ENCODE results near the gene MMP20. TPM values are rescaled to one million over a fixed set of nuclear protein-coding genes. Genes with fewer than 3 reads are reported as not detected.

The MMP20 gene
- total RNA-seq, 3 donors from 2014 or later: 0.59 TPM; not detected in 2

GRCh38 chr11:102566112-102566511 is 59.0 kb downstream of the MMP20 start:
- TF ChIP-seq CTCF (IDR thresholded peaks at IDR 0.05) (no peak), POLR2AphosphoS5 (IDR thresholded peaks at IDR 0.05) (no peak), POLR2A (IDR thresholded peaks at IDR 0.05) (no peak)
- Histone ChIP-seq H3K27ac (no peak overlapping the region), H3K27me3 (no peaks in the 10 kb centered on the region), H3K9me3 (no peaks in the 10 kb centered on the region), H3K36me3 (no peaks in the 10 kb centered on the region), H3K4me3 (no peak overlapping the region), H3K4me1 (peaks cover 0 to 3% of the 10 kb centered on the region in 2 donors)
- intact Hi-C loops (cut with DNase I; ENCODE audit: low total_unique reads): no loop called here
- DNase-seq (ENCODE audit: low spot score in 2 of 2): no peak

DNA sequence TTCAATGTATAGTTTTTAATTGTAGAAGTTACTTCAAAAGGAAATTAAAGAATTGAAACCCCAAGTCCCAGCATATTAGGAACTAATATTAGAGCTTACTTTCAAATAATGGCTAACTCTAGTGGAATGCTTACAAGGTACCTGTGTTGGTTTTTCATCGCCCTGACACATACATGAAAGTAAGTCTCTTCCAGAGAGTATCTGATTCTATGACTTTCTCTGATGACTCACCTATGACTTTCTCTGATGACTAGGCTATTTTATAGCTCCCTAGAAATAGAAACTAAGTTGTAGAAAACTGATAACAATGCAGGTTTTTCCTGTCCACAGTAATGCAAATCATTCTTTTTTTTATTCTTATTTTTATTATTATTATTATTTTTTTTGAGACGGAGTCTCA is 61.0 kb downstream of the MMP20 start:
- DNase-seq (ENCODE audit: low spot score in 2 of 2): no peak
- H3K4me1 ChIP-seq: peaks cover 3% of the 10 kb centered on the region in 2 donors
- H3K9me3 ChIP-seq: no peaks in the 10 kb centered on the region
- no peak overlapping the region for H3K27ac ChIP-seq
- no peak overlapping the region for H3K4me3 ChIP-seq
- no peaks in the 10 kb centered on the region for H3K27me3 ChIP-seq
- H3K36me3 ChIP-seq: no peaks in the 10 kb centered on the region
- TF ChIP-seq POLR2AphosphoS5 (IDR thresholded peaks at IDR 0.05): no peak
- no peak for TF ChIP-seq CTCF (IDR thresholded peaks at IDR 0.05)
- no peak for TF ChIP-seq POLR2A (IDR thresholded peaks at IDR 0.05)
- intact Hi-C loops (cut with DNase I; ENCODE audit: low total_unique reads): no loop called here

- Histone ChIP-seq H3K36me3 (no peaks in the 10 kb centered on the region), H3K27me3 (no peaks in the 10 kb centered on the region), H3K27ac (peak overlapping the region; percentile 63 to 76), H3K4me3 (no peak overlapping the region), H3K4me1 (peaks cover 3% of the 10 kb centered on the region in 2 donors), H3K9me3 (no peaks in the 10 kb centered on the region)
- intact Hi-C loops (cut with DNase I; ENCODE audit: low total_unique reads): no loop called here
- no peak for TF ChIP-seq POLR2A (IDR thresholded peaks at IDR 0.05)
- TF ChIP-seq POLR2AphosphoS5 (IDR thresholded peaks at IDR 0.05): no peak
- TF ChIP-seq CTCF (IDR thresholded peaks at IDR 0.05): no peak
- no peak for DNase-seq (ENCODE audit: low spot score in 2 of 2)
Measured at GRCh38 chr11:102561636-102562035, 63.5 kb downstream of the MMP20 start.

GRCh38 chr11:102560555-102561011 is 64.5 kb downstream of the MMP20 start:
- H3K4me1 ChIP-seq: peaks cover 3% of the 10 kb centered on the region in 2 donors
- H3K27ac ChIP-seq: peak overlapping the region; percentile 63 to 76
- intact Hi-C loops (cut with DNase I; ENCODE audit: low total_unique reads): no loop called here
- H3K36me3 ChIP-seq: no peaks in the 10 kb centered on the region
- DNase-seq (ENCODE audit: low spot score in 2 of 2): peak in 1 of 2 donors; percentile 85
- no peaks in the 10 kb centered on the region for H3K27me3 ChIP-seq
- H3K4me3 ChIP-seq: peak overlapping the region; percentile 24 to 48 (median 35)
- TF ChIP-seq CTCF (IDR thresholded peaks at IDR 0.05): no peak
- peak in 1 of 3 donors; percentile 66 for TF ChIP-seq POLR2AphosphoS5 (IDR thresholded peaks at IDR 0.05)
- H3K9me3 ChIP-seq: no peaks in the 10 kb centered on the region

DNA sequence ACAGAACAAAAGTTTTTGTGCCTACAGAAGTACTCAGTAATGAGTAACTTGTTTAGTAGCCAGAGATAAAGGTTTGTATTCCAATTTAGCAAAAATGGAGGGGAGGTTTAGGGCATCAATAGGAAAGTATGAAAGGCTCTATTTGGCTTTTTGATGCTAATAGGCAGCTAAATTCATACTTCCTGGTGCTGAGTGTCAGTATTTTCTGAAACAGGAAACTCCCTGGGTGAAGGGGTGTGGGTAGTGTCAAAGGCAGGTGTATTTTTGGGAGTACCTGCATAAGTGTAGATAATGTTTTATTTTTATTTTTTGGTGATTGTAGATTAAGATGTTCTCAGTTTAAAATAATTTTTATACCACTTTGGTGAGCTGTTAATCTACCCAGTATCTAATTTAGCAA is 65.3 kb downstream of the MMP20 start:
- no peaks in the 10 kb centered on the region for H3K36me3 ChIP-seq
- peaks cover 3% of the 10 kb centered on the region in 2 donors for H3K4me1 ChIP-seq
- H3K27ac ChIP-seq: peak overlapping the region; percentile 63 to 76
- H3K27me3 ChIP-seq: no peaks in the 10 kb centered on the region
- intact Hi-C loops (cut with DNase I; ENCODE audit: low total_unique reads): no loop called here
- DNase-seq (ENCODE audit: low spot score in 2 of 2): no peak
- no peak for TF ChIP-seq POLR2AphosphoS5 (IDR thresholded peaks at IDR 0.05)
- no peaks in the 10 kb centered on the region for H3K9me3 ChIP-seq
- no peak overlapping the region for H3K4me3 ChIP-seq

DNA sequence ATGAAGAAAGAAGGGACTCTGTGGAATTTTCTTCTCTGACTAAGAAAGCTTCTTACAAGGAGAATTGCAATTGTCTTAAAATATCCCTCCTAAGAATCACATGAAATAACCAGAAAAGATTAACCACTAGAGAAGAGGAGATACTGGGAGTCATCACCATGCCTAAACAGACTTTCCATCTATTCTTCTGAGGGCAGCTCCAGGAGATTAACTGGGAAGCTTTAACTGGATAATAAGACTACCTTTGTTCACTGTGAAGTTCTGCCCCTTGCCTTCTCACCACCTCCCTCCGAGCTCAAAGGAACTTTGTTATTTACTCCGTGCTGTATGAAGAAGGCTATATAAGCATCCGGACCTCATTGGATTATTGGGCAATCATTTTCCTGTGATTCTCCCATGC is 70.0 kb downstream of the MMP20 start:
- DNase-seq (ENCODE audit: low spot score in 2 of 2): no peak
- intact Hi-C loops (cut with DNase I; ENCODE audit: low total_unique reads): no loop called here
- Histone ChIP-seq H3K36me3 (no peaks in the 10 kb centered on the region), H3K9me3 (no peaks in the 10 kb centered on the region), H3K4me1 (peaks cover 0 to 3% of the 10 kb centered on the region in 2 donors), H3K27me3 (no peaks in the 10 kb centered on the region), H3K4me3 (no peak overlapping the region), H3K27ac (no peak overlapping the region)
- TF ChIP-seq CTCF (IDR thresholded peaks at IDR 0.05): no peak
- TF ChIP-seq POLR2A (IDR thresholded peaks at IDR 0.05): no peak
- no peak for TF ChIP-seq POLR2AphosphoS5 (IDR thresholded peaks at IDR 0.05)
